Breast epithelium (tissue), 3 donors: ENCODE results near the gene CNGA2.

Source experiments
- CTCF ChIP-seq, 3 donors: fragments of 450-650 bp; IDR thresholded peaks; one replicate each; pipeline ENCODE4 v1.5.1; 2016 to 2017; ENCODE audit warnings: antibody characterized with exemption in 3 of 3, mild to moderate bottlenecking in 3 of 3, moderate library complexity in 3 of 3
- POLR2A ChIP-seq: fragments of 450-650 bp; IDR thresholded peaks from one replicate; pipeline ENCODE4 v1.6.1; 2016; ENCODE audit warnings: antibody characterized with exemption, mild to moderate bottlenecking, moderate library complexity
- POLR2AphosphoS5 ChIP-seq, 3 donors: sonication (generic); formaldehyde crosslinking; IDR thresholded peaks; one replicate each; pipeline ENCODE4 v1.6.1; 2017; ENCODE audit warnings: antibody characterized with exemption in 3 of 3

- no peak for TF ChIP-seq POLR2A
- TF ChIP-seq CTCF (IDR thresholded peaks at IDR 0.05), result no peak
- TF ChIP-seq POLR2AphosphoS5 (IDR thresholded peaks at IDR 0.05), result no peak
These were observed 16.0 kb downstream of the CNGA2 start for GRCh38 chrX:151750511-151750910.
